Activated naive CD4-positive, alpha-beta T cell (primary cell): Measurements from ENCODE around the gene CHMP6.

Experiments used
- DNase-seq, 4 experiments: peaks; one replicate each; lab custom pipeline; 2025; lab: John Stamatoyannopoulos, UW

CHMP6 gene

DNA sequence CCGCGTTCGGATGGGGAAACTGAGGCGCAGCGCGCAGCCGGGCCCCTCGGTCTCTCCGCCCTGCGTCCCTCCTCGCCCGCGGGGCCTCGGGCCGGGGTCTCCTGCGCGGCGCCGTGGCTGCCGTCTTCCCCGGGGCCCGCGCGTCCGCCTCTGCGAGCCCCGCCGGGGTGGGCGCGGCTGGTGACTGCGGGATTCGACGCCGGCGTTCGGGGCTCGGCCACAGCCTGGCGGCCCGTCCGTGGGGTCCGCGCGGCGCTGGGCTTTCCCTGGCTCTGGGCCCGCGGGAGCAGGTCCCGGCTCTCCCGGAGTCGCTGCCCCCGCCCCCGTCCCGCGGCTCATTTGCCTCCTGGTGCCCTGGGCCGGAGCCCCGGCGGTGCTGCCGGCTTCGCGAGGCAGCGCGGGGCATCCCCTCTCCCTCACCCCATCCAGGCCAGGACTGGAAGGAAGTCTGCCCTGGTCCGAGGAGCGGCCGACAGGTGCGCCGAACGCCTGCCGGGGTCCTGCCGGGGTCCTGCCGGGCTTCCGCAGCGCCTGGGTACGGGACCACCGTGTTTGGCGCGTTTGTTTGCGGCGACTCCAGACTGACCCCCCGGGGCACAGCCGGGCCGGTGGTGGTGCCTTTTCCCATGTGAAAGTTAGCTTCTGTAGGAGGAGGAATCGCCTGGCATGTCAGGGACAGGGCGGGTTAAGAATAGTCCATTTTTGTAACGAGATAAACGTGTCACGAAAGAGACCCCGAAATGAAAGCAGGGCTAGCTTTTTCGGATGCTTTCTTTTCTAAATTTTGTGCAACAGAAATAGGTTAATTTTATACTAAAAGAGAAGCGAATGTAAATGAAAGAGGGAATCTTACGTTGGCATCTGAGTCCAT lies 671 bp downstream of the CHMP6 start:
- DNase-seq = peak in 1 of 4 experiments; percentile 11

DNA sequence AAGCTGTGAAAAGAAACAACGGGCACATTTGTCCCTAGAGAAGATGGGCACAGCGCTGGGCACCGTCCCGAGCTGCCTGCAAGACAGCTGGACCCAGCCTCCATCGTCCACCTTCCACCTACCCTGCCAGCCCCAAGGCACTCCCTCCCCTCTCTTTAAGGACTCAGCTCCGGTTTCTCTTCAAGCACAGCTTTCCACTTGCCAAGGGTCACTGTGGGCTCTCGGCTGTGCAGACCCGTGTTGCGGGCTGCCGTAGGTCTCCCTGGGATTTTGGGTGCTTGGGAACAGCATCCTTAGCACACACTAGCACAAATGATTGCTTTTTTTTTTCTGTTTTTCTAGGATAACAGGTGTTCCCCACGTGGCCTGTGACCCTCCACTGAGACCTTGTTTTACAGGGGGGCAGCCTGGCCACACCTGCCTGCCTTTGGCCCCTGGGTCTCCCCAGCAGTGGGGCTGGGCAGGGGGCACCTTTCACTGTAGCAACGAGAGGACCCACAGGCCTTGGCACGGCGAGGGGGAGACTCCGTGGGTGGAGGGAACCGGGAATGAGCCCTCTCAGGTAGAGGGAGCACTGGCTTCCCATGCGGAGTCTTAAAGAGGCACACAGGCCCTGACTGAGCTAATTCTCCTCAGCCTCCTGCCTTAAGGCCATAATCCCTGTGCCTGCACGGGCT lies 1.4 kb downstream of the CHMP6 start:
- no peak for DNase-seq

- DNase-seq = no peak
These were observed 3.5 kb downstream of the CHMP6 start for GRCh38 chr17:80995131-80995530.

DNA sequence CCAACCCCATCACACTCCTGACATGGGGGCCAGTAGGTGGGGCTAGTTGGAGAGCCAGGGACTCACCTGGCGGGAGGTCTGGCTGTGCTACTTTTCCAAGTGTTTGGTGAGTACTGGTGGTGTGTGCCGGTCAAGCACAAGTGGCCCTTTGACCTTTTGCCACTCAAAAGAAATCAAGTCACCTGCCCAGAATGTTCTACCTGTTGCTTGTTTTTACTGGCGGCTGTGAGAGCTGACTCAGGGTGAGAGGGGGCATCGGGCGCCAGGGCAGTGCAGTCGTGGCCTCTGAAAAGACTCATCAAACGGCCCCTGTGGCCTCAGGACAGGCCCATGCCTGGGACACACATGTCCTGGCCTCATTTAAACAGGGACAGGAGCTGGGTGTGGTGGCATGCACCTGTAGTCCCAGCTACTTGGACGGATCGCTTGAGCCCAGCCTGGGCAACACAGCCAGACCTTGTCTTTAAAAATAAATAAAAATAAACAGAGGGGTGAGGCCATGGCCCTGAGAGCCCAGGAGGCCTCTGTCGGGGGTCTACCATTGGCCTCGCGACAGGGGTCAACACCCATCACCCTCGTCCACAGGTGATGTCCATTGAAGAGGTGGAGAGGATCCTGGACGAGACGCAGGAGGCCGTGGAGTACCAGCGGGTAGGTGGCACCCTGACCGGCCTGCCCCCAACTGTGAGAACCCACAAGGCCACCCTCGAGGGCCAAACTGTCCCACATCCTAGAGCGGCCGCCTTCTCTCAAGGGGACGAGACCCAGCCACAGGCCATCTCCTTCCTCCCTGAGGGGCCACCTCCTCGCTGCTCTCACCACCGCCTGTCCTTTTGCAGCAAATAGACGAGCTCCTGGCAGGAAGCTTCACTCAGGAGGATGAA lies 5.0 kb downstream of the CHMP6 start:
- no peak for DNase-seq

- no peak for DNase-seq
These were observed 5.9 kb downstream of the CHMP6 start for GRCh38 chr17:80997424-80998117.

DNA sequence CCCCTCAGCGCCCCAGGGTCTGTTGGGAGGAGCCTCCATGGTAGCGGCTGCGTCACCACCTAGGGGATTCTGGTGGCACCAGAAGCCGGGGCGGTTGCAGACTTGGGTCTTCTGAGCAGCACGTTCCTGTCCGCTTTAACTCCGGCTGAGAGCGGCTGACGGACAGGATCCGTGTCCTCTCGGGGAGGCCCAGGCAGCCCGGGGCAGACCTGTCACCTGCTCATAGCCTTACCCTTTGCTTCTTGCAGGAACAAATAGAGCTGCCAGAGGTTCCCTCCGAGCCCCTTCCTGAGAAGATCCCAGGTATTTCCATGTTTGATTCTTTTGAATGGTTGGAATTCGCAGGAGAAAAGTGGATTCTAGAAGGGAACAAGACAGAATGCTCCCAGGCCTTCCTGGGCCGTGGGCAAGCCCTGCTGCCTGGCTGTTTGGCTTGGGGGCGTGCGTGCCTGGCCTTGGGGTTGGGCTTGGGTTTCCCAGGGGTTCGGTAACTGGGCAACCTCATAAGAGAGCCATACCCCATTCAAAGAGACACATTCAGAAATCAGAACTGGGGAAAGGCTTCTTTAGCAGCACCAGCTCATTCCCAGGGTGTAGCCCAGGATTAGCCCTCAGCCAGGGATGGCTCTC lies 6.6 kb downstream of the CHMP6 start:
- DNase-seq = no peak

- no peak for DNase-seq
These were observed 7.3 kb downstream of the CHMP6 start for GRCh38 chr17:80998748-80999535.

- DNase-seq = no peak
These were observed 8.1 kb downstream of the CHMP6 start for GRCh38 chr17:80999536-81000333.

GRCh38 chr17:81000334-81000630 lies 8.6 kb downstream of the CHMP6 start:
- no peak for DNase-seq

- DNase-seq = no peak
These were observed 9.2 kb downstream of the CHMP6 start for GRCh38 chr17:81000631-81001357.

DNA sequence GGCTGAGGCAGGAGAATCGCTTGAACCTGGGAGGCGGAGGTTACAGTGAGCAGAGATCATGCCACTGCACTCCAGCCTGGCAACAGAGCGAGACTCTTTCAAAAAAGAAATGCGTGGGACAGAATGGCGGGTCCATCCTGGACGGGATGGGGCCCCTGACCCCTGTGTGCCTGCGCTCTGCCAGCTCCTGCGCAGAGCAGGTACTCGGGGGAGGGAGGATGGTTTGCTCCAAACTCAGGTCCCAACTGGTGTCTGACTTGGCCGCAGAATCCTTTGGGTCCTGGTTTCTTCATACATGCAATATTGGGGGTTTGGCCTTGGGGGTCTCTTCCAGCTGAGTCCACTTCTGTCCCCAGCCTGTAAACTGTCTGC lies 10.4 kb downstream of the CHMP6 start:
- no peak for DNase-seq

DNA sequence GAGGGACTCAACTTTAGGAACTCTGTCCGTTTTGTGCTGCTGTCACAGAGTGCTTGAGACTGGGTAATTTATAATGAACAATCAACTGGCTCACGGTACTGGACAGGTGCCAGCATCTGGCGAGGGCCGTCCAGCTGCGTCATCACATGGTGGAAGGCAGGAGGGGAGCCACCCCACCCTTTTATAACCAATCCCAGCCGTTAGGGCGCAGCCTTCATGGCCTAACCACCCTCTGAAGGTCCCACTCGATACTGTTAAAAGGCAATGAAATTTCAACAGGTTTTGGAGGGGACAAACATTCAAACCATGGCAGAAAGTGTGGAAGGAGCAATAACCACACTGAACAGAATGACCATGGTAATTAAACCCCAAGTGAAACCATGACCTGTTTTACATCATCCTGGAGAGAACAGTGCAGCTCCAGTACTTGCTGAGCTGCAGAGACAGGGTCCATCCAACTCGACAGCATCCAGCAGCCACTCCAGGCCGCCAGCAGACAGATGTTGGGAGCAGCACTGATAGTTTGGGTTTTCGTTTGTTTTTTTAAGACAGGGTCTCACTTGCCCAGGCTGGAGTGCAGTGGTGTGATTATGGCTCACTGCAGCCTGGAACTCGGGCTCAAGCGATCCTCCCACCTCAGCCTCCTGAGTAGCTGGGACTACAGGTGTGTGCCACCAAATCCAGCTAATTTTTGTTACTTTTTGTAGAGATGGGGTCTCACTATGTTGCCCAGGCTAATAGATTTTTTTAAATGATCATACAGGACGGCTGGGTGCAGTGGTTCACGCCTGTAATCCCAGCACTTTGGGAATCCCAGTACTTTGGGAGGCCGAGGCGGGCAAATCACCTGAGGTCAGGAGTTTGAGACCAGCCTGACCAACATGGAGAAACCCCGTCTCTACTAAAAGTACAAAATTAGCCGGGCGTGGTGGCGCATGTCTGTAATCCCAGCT lies 11.0 kb downstream of the CHMP6 start:
- no peak for DNase-seq

GRCh38 chr17:81003711-81004475 lies 12.3 kb downstream of the CHMP6 start:
- no peak for DNase-seq

GRCh38 chr17:81006891-81007290 lies 15.2 kb downstream of the CHMP6 start:
- no peak for DNase-seq

- DNase-seq = no peak
These were observed 16.5 kb downstream of the CHMP6 start for GRCh38 chr17:81008140-81008539.

DNA sequence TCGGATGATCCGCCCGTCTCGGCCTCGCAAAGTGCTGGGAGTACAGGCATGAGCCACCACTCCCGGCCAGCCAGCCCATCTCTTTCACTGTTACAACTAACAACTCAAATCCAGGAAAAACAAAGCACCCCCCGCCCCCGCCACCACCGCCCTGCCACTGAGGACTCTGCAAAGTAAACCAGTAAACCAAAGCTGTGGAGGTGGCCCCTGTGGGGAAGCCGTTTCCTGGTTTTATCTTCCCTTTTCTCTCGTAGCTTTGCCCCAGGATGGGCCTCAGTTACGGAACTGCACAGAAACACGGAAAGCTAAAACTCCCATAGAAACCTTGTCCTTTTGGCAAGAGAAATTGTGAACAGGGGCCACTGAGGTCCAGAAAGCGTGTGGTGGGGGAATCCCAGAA lies 17.5 kb downstream of the CHMP6 start:
- DNase-seq = no peak

GRCh38 chr17:81010935-81011334 lies 19.3 kb downstream of the CHMP6 start:
- DNase-seq = no peak
